GM19238 (cell line): ENCODE data around the gene LUC7L.
"Not testable (repeated sequence)": the region's sequence is repeated elsewhere in the genome, so short reads cannot be mapped to it uniquely, and the experiment has no call there.

Source experiments
- DNase-seq: peaks from one replicate; pipeline ENCODE4 v3.0.0; 2011; ENCODE audit warnings: low spot score; ENCODE audit not compliant: insufficient read length

Gene LUC7L

GRCh38 chr16:228852-229730, at the start of gene LUC7L:
Gene LUC7L, minus strand, starts transcription at chr16:229449. Its CDS starts 110 bp downstream, at chr16:229339.
- peak; percentile 90 for DNase-seq

DNA sequence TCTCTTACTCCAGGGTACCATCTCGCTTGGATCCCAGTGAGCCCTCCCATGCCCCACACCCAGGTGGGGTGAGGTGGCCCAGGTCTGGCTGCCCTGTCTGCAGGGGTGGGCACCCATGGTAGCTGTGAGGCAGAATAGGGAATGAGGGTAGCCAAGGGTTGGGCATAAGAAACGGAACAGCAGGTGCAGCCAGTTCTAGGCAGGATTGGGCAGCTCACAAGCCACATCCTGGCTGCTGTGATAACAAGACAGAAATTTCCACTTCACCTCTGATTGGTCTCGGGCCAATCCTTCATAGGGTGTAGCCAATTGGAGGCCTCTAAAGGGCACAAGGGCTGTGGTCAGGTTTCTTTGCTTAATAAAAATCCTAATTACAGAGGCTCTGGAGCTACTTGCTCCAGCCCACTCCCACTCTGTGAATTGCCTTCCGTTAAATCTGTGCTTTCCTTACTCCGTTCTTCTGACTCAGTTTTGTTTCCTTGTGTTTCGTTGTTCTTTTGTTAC, 49.7 kb upstream of the LUC7L start:
- peak; percentile 65 for DNase-seq

DNA sequence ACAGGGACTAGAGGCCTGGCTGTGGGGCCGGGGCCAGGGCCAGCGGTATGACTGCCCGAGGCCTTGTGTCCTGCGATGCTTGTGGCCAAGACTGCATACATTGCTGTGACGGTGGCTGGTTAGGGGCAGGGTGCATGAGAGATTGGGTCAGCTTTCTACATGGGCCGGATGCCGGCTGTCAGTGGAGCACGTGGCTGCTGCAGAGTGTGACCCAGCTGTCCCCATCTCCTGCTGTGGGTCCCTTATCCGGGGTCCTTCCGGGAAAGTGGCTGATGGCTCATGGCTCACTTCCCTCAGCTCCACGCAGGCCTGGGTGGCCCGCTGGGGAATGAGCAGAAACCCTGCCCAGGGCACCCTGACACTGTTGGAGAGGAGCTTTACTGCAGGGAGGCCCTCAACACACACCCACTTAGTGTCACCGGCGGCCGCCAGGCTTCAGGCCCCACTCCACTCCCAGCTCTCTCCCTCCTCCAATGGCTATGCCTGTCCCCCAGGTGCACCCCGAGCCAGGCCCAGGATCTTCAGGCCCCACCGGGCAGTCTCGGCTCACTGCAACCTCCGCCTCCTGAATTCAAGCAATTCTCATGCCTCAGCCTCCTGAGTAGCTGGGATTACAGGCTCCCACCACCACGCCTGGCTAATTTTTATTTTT, 47.3 kb upstream of the LUC7L start:
- DNase-seq: no peak

- DNase-seq: no peak
Observed at GRCh38 chr16:275786-276232, 46.6 kb upstream of the LUC7L start, which contains the start of gene RGS11. Gene RGS11, minus strand, starts transcription at chr16:275944. Its CDS starts 33 bp downstream, at chr16:275911.

DNA sequence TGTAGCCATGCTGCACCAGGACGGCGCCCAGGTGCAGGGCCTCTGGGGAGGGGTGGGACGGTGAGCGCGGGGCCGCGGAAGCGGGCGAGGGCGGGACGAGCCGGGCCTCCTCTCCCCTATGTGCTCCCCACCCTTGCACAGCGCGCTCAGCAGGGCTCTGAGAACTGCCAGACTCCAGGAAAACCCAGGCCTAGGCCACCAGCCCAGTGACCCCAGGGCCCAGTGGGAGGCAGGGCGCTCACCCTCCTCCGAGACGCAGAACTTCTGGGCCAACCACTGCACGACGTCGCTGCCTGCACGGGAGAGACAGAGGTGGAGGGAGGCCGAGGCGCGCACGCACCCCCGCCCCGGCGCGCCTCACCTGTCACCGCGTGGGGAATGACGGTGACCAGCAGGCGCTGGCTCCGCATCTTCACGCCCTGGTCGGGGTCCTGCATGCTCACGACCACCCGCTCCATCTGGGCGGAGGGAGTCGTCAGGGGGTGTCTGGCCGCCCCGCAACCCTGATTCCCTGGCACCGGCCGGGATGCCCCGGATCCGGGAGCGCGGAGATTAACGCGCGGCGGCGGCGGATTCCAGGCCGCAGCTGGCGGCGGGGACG, 45.9 kb upstream of the LUC7L start:
- DNase-seq: no peak

DNA sequence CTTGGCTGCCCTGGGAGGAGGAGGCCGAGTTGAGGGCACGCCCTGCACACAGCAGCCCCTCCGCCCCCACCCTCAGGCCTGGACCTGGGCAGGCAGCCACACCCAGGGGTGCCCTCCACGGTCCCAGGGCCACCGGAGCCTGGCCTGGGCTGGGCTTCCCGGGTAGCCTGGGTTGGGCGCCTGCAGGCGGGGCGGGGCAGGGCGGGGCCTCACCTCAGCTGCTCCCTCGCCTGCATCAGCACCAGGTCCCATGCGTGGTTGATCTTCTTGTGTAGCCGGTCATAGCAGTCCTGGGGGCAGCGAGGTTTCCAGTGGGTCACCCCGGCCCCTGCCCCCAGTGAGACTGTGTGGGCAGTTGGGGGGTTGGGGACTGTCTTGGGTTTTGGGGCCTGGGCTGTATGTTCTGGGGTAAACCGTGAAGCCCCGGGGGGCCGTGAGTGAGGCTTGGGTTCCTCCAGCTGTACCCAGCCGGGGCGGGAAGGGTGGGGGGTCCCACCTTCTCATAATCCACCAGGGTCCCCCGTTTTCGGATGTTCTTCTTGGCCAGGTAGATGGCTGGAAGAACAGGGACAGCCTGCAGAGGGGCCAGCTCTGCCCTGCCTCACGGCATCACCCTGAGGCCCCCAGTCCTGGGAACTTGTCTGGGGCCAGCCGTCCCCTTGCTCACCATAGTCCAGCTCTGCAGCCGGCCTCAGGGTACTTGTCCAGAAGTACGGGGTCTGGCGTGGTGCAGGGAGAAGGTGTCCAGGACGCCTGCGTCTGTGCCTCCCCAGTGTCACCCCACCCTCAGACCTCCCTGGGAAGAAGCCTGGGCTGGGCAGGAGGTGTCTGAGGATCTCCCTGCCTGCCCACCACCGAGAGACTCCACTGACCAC, 44.5 kb upstream of the LUC7L start:
- no peak for DNase-seq

GRCh38 chr16:272633-273546, 43.6 kb upstream of the LUC7L start:
- DNase-seq: no peak

- no peak for DNase-seq
Observed at GRCh38 chr16:270381-271255, 41.4 kb upstream of the LUC7L start.

GRCh38 chr16:269061-269796, 40.0 kb upstream of the LUC7L start:
- DNase-seq: no peak

DNA sequence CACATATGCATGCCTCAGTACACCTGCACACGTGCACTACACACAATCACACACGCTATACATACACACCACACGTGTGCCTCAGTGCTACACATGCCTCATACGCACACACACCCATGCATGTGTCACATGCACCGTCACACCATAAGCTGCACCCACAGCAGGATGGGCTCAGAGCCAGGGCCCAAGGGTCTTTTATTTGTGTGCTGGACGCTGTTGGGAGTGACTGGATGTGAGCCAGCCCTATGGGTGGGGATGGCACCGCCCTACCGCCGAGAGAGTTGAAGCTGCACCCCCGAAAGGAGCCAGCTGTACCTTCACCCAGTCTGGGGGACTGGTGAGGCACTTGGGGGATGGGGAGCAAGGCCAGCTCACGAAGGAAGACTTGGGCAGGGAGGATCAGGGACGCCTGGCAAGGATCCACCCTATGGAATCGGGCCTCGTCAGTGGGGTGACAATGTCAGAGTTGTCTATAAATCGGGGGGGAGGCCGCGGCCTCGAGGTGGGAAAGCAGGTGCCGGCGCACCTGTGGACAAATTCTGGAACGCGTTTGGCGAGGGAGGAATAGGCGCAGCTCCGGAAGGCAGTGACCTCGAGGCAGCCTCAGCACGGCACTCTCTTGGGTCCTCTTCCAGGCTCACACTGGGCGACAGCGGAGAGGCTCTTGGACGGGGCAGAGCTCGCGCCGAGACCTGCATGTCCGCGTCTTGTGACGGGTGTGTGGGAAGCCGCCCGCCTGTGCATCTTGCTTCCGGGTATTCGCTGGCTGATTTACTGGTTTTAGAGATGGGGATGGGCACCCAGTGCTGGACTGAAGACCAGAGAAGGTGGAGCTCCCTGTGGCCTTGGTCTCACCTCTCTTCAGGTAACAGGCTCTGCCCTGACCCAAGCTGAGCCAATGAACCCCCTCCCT, 39.1 kb upstream of the LUC7L start:
- DNase-seq: no peak

DNA sequence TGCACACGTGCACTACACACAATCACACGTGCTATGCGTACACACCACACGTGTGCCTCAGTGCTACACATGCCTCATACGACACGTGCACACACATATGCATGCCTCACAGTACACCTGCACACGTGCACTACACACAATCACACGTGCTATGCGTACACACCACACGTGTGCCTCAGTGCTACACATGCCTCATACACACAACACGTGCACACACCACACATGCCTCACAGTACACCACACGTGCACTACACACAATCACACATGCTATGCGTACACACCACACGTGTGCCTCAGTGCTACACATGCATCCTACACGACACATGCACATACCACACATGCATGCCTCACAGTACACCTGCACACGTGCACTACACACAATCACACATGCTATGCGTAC, 38.3 kb upstream of the LUC7L start:
- DNase-seq: not testable (repeated sequence)

DNA sequence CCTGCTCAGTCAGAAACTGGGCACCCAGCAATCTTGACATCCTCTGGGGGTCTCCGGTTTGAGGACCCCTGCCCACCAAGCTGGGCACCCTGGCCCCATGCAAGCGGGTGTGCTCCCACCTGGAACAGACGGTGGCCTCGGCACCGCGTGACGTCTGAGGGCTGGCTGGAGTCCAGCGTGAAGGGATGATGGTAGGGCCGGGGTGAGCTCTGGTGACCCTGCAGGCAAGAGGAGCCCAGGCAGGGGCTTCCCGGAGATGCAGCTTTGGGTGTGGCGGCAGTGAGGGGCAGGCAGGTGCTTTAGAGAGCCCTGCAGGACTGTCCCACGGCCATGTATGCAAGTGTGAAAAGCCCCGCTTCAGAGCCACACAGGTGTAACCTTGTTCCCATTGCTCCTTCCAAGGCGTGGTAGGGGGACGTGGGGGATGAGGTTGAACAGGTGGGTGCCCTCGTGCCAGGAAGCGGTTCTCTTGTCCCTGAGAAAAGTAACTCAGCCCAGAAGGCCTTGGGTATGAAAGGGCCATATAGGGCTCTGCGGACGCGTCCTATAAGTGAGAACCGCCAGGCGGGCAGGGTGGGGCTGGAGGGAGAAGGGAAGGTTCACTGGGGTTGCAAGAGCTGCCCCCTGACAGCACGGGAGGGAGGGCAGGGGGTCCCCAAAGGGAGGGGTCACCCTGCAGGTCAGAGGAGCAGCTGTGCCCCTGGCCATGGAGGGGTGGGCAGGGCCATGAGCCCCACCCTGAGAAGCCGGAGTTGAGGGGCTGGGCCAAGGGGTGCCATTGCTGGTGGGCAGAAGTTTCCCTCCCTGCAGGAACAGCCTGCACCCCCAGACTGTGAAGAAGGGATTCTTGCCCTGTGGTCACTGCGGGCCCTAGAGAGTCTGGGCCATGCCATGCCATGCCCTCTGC, 37.3 kb upstream of the LUC7L start:
- no peak for DNase-seq

DNA sequence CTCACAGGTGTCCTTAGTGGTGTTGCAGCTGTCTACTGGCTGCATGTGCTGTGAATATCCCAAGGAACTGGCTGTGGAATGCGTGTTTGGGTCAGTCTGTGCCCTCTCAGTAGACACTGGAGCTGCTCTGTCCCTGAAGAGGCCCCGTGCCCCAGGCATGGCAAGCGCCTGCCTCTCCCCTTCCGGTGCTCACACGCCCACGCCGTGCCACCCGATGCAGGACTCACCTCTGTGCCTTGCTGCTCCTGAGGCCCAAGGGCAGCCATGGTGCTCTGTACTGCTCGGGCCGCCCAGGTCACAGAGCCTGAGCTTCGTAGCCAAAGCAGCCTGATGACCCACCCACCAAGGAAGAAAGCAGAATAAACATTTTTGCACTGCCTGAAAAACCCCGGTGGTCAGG, 36.5 kb upstream of the LUC7L start:
- no peak for DNase-seq

- no peak for DNase-seq
Observed at GRCh38 chr16:265002-265529, 35.8 kb upstream of the LUC7L start.

GRCh38 chr16:264440-264951, 35.2 kb upstream of the LUC7L start:
- no peak for DNase-seq

DNA sequence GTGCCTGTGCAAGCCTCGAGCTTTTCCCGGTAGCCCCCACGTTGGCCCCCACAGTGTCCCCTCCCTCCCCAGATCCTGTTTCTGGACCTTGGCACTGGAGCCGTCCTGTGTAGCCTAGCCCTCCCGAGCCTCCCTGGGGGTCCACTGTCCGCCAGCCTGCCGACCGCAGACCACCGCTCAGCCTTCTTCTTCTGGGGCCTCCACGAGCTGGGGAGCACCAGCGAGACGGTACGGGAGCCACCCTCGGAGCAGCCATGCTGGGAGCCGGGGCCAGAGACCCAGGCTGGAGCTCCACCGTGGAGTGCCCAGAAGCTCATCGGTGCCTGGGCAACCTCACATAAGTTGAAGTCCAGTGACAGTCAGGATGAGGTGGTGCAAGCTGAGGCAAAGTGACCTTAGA, 34.7 kb upstream of the LUC7L start:
- no peak for DNase-seq
